ENCODE measurements around the gene PAFAH1B2.

PAFAH1B2 gene

DNA sequence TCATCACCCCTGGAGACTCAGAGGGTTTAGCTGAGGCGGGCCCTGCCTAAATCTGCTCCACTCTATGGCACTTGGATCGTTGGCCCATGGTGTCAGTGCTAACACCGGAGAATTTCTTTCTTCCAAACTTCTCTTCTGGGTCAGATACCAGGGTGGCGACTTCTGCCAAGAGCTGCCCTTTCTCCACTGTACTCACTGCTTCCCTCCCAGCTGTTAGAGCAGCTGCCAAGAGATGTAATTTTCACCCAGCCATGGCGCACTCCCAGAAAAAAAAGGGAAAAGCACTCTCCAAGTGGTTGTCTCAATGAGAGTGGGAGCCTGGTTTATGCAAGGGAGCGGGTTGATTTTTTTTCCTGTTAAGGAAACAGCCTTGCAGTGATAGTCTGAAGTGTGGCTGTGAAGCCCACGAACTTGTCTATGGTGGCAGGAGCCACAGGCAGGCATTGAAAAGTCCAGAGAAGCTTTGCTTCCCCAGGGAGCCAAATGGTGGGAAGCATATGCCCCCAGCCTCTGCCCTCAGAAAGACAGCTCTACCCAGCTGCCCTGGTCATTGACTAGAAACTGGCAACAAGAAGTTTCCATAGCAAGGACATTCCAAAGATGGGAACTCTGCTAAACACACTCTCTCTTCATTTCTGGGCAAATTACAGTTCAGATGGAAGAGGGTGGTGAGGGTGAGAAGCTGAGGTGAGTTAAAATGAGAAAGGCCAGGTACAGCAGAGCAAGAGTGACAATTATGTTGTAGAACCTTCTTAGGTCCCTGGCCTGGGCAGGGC, 77.1 kb downstream of the PAFAH1B2 start:
- DNase-seq (ENCODE audit: low spot score) = no peak

DNA sequence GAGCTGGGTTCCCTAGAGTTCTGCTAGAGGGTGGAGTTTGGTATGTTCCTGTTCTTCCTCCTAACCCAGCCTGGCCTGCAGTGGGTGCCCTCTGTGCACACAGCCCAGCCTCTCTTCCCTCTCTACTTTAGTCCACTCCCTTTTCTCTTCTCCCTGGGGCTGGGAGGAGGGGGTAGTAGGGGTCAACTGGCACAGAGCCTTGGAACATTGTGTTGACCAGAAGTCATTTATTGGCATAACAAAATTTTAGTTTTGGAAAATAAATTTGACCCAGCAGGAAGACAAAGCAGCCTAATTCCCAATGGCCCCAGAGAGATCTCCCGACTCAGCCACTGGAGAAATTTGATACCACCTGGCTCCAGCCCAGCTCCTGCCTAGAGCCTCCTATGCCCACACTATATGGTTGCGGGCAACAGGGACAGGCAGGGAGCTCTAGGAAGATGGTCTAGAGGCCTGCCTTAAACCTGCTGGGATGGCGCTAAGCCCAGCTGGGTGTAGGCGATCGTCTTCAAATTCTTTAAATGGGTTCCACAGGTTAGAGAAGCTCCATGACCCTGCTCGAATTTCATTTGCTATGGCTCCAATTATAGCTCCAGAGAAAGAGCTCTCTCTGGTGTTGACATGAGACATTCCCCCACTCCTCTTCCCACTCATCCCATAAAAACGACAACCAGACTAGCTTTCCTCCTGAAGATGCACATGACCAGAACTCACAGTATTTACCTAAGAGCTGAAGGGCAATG, 77.9 kb downstream of the PAFAH1B2 start:
- no peak for DNase-seq (ENCODE audit: low spot score)

DNA sequence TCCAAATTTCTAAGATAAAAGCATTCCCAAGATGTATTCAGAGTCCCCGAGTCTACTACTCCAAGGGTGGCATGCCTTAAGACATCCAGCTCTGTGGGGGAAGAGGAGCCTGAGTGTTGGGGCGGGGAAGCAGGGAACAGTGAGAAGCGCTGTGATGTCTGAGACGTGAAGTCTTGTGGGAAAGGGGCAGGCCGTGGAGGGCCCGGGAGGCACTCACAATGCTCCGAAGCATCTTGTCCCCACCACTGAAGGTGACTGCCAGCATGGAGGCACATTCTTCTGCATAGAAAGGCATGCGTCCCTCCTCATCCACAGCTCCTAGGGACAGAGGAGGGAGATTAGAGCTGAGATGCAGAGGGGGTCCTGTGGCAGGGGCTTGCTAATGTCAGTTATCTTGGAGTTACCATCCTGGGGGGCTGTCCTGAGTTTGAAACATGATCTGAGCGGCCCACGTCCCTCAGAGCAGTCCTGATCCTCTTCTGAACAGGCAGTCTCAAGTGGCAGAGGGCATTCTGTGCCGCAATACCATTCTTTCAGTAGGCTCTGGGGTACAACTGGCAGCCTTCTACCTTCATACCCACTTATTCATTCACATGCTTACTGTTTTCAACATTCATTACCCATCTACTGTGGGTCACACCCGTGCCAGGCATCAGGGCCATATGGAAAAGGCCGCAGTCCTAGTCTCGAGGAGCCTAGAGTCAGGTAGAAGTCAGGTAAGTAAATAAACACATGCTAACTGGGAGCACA, 79.1 kb downstream of the PAFAH1B2 start:
- no peak for DNase-seq (ENCODE audit: low spot score)

DNA sequence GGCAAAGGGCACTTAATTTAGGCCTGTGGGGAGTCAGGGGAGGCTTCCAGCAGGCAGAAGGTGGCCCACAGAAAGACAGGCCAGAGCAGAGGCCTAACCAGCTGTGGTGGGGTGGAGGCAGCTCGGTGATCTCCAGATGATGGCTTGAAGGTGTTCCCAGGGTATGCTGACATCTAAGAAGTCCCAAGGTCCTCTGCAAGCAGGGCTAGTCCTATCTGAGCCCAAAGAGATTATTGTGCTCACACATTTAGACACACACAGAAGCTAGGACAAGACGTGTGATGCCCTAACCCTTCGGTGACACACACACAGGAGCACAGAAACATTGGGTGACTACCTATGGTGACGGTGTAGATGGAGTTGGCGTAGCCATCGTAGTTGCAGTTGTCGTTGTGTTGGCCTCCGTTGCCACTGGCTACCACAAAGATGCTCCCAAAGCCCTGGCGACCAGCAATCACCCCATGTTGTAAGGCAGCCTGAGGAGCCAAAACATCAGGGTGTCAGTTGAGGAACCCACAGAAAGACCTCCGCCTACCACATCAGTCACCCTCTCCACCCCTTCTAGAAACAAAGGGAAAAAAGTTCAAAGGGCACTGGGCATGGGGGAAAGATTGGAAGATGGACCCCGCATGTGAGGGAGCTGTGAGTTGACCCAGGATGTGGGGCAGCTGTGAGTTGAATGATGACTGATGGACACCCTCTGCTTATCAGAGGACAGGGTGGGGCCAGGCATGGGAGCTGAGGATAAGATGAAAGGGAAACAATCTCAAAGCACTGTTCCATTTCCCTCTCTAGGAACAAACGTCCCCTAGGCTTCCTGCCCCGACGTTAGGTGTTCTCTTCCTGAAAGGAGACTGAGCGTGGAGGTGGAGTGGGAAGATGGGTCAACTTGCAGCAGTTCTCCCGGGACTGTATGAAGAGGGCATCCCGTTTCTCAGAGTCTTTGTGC, 79.9 kb downstream of the PAFAH1B2 start:
- DNase-seq (ENCODE audit: low spot score) = no peak

DNA sequence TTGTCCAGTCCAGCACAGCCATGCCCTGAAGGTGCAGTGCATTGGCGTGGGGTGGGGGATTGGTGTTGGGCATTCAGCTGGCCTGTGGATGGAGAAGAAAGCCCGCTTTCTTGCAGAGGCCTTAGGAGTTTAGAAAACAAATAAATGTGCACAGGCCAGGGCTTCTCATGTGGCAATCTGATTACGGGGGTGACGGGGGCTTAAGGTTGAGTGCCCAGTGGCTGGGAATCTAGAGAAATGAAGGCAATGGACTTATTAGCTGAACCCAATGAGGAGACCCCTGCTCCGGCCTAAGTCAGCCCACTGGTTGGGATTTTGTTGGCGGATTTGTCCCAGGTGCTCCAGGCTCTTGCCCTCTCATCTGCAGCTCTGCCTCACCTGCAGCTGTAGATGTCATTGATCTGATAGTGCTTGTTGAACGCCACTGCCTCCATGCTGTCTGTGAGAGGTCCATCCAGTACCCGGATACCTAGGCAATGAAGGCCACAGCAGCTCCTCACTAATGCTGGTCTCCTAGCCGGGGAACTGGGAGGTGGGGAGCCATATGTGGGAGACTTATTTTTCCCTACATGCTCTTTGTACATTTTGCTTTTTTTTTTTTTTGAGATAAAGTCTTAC, 81.6 kb downstream of the PAFAH1B2 start:
- DNase-seq (ENCODE audit: low spot score) = no peak

Measured in COLO829 (cell line).